Activated CD4-positive, alpha-beta T cell treated with anti-CD3 and anti-CD28 coated beads for 36 hours (primary cell): ENCODE results near the gene ETV5. TPM values are rescaled to one million over a fixed set of nuclear protein-coding genes. Genes with fewer than 3 reads are reported as not detected.

Source experiments
- ATAC-seq: fragments of 200-7000 bp; cut with Tn5 transposase; one replicate; pipeline ENCODE4 v1.10.0; 2021; ENCODE audit warnings: mild to moderate bottlenecking, moderate library complexity
- CTCF ChIA-PET: fragments of 350-600 bp; sonication (Branson Sonifier 250); formaldehyde crosslinking; loops from one replicate; lab custom pipeline; 2021; ENCODE audit warnings: antibody characterized with exemption; lab: Charles Lee
- POLR2A ChIA-PET: fragments of 350-600 bp; sonication (Branson Sonifier 250); formaldehyde crosslinking; loops from one replicate; lab custom pipeline; 2021; ENCODE audit warnings: antibody characterized with exemption, inconsistent platforms; lab: Charles Lee
- DNase-seq: peaks from one replicate; pipeline ENCODE4 v3.0.0-alpha.2; 2020
- H3K27ac Mint-ChIP-seq: one replicate; pipeline ENCODE4 v1.8.0; 2021; ENCODE audit warnings: mixed read lengths
- H3K27me3 Mint-ChIP-seq: one replicate; pipeline ENCODE4 v1.8.0; 2021; ENCODE audit warnings: mixed read lengths
- H3K36me3 Mint-ChIP-seq: one replicate; pipeline ENCODE4 v1.8.0; 2021; ENCODE audit warnings: low read depth, mixed read lengths
- H3K4me1 Mint-ChIP-seq: one replicate; pipeline ENCODE4 v1.8.0; 2021; ENCODE audit warnings: mixed read lengths
- H3K4me3 Mint-ChIP-seq: one replicate; pipeline ENCODE4 v1.8.0; 2021; ENCODE audit warnings: mild to moderate bottlenecking, moderate library complexity, mixed read lengths
- H3K9me3 Mint-ChIP-seq: one replicate; pipeline ENCODE4 v1.8.0; 2021; ENCODE audit warnings: low read depth, mixed read lengths
- intact Hi-C, 2 experiments: fragments of 100-400 bp; cut with DNase I in 1 of 2; cut with micrococcal nuclease in 1 of 2; formaldehyde crosslinking; loops; one replicate each; pipeline versions ENCODE4 v1.14.2 to v1.15.1; 2022 to 2024; cut with DNase I, micrococcal nuclease
- total RNA-seq, 2 experiments: library from RNA; stranded (reverse); gene quantifications; one replicate each; pipeline ENCODE4 v1.2.3, GENCODE V29; 2021

The ETV5 gene
- total RNA-seq, 2 experiments from 2014 or later: 0.83 to 1.4 TPM

GRCh38 chr3:186108106-186108940 is 566 bp downstream of the ETV5 start:
- H3K27ac Mint-ChIP-seq: no peak overlapping the region
- DNase-seq (peak; percentile 55), ATAC-seq (no peak)
- ChIA-PET CTCF (interaction anchor here (0.6 to 2.2 kb wide), 2 partner anchors 165 to 501 kb away, joined by 3 to 8 read pairs; no protein-coding TSS in a partner anchor), POLR2A (interaction anchor here (0.5 to 1.0 kb wide), 3 partner anchors 41 to 462 kb away, joined by 3 to 6 read pairs (median 4); partner anchors contain the start of gene DNAJB11)
- peaks cover 37% of the 10 kb centered on the region for H3K4me1 Mint-ChIP-seq
- H3K27me3 Mint-ChIP-seq: peaks cover 65% of the 10 kb centered on the region
- intact Hi-C loops: loop anchor here (2.0 to 10.0 kb wide), 11 partner anchors 129 to 774 kb away; partner anchors contain the start of genes TBCCD1 (in 2 of the 2), EIF4A2 (in 1 of the 2), IGF2BP2 (in 1 of the 2) and RFC4 (in 1 of the 2)
- H3K9me3 Mint-ChIP-seq: no peaks in the 10 kb centered on the region
- peak overlapping the region; percentile 73 for H3K4me3 Mint-ChIP-seq
- H3K36me3 Mint-ChIP-seq: no peaks in the 10 kb centered on the region

DNA sequence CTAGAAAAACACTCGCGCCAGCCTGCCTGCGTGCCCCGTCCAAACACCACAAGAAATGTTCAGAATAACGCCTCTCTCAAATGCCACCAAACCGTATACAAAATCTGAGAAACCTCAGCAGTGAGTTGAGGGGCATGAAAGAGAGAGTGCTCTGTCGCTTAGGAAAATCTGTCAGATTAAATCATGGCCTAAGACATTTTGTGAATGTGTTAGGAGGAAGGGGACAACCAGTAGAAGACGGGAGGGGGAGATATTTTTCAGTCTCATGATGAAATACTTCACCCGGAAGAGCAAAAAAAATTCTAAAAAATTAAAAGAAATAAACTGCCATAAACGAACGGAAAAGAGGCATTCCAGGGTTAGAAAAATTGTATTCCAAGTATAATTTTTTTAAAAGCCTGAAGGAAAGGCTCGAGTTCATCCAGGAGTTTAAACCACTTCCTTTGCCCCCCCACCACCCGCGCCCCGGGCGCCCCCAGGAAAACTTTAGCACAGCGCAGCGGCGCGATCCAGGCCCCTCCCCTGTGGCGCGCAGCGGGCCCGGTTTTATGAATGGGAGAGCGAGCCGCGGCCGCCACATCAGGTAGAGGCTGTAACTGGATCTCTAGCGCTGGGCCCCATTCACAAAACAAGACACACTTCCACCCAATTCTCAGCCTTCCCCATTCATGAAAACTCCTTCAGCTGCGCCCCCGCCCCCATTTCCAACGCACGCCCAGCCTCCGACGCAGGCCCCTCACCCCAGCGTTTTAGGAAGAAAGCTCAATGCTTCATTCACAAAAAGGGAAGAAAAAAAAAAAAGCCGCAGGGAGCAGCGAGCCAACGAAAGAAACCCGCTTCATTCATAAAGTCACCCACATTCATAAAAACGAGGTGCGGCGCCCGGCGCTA is 1.4 kb downstream of the ETV5 start:
- H3K9me3 Mint-ChIP-seq: no peaks in the 10 kb centered on the region
- POLR2A ChIA-PET: interaction anchor here (0.5 to 1.0 kb wide), 2 partner anchors 40 to 463 kb away, joined by 3 to 6 read pairs; partner anchors contain the start of gene DNAJB11
- H3K27me3 Mint-ChIP-seq: peaks cover 63% of the 10 kb centered on the region
- intact Hi-C loops: loop anchor here (2.0 to 10.0 kb wide), 11 partner anchors 130 to 775 kb away; partner anchors contain the start of genes TBCCD1 (in 2 of the 2), EIF4A2 (in 1 of the 2), IGF2BP2 (in 1 of the 2) and RFC4 (in 1 of the 2)
- H3K4me3 Mint-ChIP-seq: peak overlapping the region; percentile 73
- DNase-seq (peak; percentile 77), ATAC-seq (peak; percentile 14)
- CTCF ChIA-PET: interaction anchor here (2.2 kb wide), 1 partner anchor 164 kb away, joined by 8 read pairs; no protein-coding TSS in a partner anchor
- H3K36me3 Mint-ChIP-seq: no peaks in the 10 kb centered on the region
- peak overlapping the region; percentile 39 for H3K27ac Mint-ChIP-seq
- peaks cover 37% of the 10 kb centered on the region for H3K4me1 Mint-ChIP-seq

DNA sequence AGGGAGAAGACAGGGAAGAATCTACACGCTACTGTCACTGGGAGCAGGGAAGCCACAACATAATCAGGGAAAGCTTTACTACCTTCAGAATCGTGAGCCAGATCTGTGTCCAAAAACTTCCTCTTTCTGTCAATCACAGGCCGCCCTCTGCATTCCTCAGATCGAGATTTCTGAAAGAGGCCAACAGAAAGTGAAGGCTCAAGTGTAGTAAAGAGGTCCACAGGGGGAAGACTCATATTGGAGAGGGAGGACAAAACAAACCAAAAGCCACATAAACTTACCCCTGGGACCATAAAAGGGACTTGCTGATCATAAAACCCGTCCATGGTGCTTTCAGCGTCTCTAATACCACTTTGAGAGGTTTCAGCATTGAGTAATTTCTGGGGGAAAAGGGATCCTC is 3.3 kb downstream of the ETV5 start:
- ChIA-PET POLR2A (no interaction called here), CTCF (no interaction called here)
- DNase-seq: no peak
- ATAC-seq: no peak
- no peaks in the 10 kb centered on the region for H3K36me3 Mint-ChIP-seq
- H3K9me3 Mint-ChIP-seq: no peaks in the 10 kb centered on the region
- H3K27me3 Mint-ChIP-seq: peaks cover 52% of the 10 kb centered on the region
- peaks cover 24% of the 10 kb centered on the region for H3K4me1 Mint-ChIP-seq
- intact Hi-C loops: loop anchor here (5.0 to 10.0 kb wide), 6 partner anchors 128 to 702 kb away; partner anchors contain the start of genes IGF2BP2 (in 1 of the 2) and RFC4 (in 1 of the 2)
- H3K27ac Mint-ChIP-seq: no peak overlapping the region
- no peak overlapping the region for H3K4me3 Mint-ChIP-seq

GRCh38 chr3:186102687-186103086 is 6.2 kb downstream of the ETV5 start:
- DNase-seq (no peak), ATAC-seq (no peak)
- CTCF ChIA-PET: interaction anchor here (0.6 kb wide), 1 partner anchor 813 kb away, joined by 3 read pairs; no protein-coding TSS in a partner anchor
- Mint-ChIP-seq H3K27ac (no peak overlapping the region), H3K36me3 (no peaks in the 10 kb centered on the region), H3K4me3 (no peak overlapping the region), H3K27me3 (peaks cover 58% of the 10 kb centered on the region), H3K4me1 (peaks cover 12% of the 10 kb centered on the region), H3K9me3 (no peaks in the 10 kb centered on the region)
- POLR2A ChIA-PET: no interaction called here
- intact Hi-C loops: loop anchor here in 1 of 2 experiments (10.0 kb wide), 1 partner anchor 432 kb away; no protein-coding TSS in a partner anchor

DNA sequence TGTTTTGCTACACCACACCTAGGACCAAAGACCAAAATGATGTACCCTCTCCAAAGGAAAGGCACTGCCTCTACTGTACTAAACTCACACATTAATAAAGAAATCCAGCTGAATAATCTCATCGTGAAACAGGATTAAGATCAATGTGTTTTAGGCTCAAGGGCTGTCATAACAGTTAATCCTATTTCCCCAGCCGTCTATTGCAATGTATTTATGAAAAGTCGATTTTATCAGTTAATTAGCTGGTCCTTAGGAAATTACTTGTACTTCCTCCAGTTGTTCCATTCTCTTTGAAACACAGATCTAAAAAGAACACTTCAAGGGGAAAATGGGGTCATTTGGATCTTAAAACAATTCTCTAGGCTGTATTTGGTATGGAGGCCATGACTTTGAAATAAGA is 8.5 kb downstream of the ETV5 start:
- ATAC-seq: no peak
- ChIA-PET CTCF (interaction anchor here (0.5 to 0.8 kb wide), 3 partner anchors 100 to 751 kb away, joined by 3 to 4 read pairs (median 3); no protein-coding TSS in a partner anchor), POLR2A (no interaction called here)
- Mint-ChIP-seq H3K36me3 (no peaks in the 10 kb centered on the region), H3K27me3 (peaks cover 58% of the 10 kb centered on the region), H3K9me3 (no peaks in the 10 kb centered on the region), H3K4me3 (no peak overlapping the region), H3K4me1 (peaks cover 6% of the 10 kb centered on the region), H3K27ac (no peak overlapping the region)
- no peak for DNase-seq
- intact Hi-C loops: loop anchor here in 1 of 2 experiments (10.0 kb wide), 1 partner anchor 434 kb away; no protein-coding TSS in a partner anchor

DNA sequence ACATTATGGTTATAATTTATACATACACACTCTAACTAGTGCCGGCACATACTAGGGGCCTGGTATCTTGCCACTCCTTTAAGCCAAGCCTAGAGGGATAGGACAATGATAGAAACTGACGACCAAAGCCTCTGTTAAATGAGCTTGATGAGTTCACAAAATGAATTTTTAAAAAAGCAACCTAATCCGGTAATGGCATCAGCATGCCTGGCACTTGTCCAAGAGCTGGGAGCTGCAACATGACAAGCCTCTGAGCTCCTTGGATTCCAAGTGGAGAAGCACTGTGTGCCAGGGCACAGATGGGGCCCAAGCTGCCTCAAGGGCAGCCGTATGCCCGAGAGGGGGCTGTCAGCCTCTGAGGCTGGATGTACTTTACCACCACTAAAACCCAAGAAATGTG is 9.7 kb downstream of the ETV5 start:
- Mint-ChIP-seq H3K36me3 (no peaks in the 10 kb centered on the region), H3K27me3 (peaks cover 59% of the 10 kb centered on the region), H3K27ac (no peak overlapping the region), H3K4me3 (no peak overlapping the region), H3K9me3 (no peaks in the 10 kb centered on the region), H3K4me1 (peaks cover 6% of the 10 kb centered on the region)
- ChIA-PET POLR2A (interaction anchor here (0.6 kb wide), 2 partner anchors 18 to 243 kb away, joined by 5 to 8 read pairs; no protein-coding TSS in a partner anchor), CTCF (no interaction called here)
- ATAC-seq (no peak), DNase-seq (no peak)
- intact Hi-C loops: loop anchor here in 1 of 2 experiments (2.0 kb wide), 1 partner anchor 60 kb away; no protein-coding TSS in a partner anchor

DNA sequence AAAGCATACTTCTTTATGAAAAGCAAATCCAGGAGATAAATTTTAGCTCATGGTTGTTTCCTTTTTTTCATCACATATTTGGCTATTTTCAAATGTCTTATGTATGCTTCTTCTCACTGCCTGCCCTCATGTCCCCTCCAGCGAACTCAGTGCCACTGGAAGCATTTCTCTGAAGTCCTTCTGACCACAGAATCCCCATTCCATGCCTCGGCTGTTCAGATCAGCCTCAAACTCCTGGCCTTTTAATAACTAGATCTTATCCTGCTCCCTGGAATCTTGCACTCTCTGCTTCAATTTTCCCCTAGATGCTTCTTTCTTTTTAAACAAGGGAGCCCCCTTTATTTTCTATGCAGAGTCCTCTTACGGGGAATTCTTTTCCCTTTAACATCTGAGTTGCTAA is 10.1 kb downstream of the ETV5 start:
- ChIA-PET POLR2A (no interaction called here), CTCF (no interaction called here)
- Mint-ChIP-seq H3K4me1 (peaks cover 5% of the 10 kb centered on the region), H3K27ac (no peak overlapping the region), H3K27me3 (peaks cover 62% of the 10 kb centered on the region), H3K9me3 (no peaks in the 10 kb centered on the region), H3K4me3 (no peak overlapping the region), H3K36me3 (no peaks in the 10 kb centered on the region)
- DNase-seq (no peak), ATAC-seq (no peak)
- intact Hi-C loops: loop anchor here in 1 of 2 experiments (2.0 kb wide), 1 partner anchor 60 kb away; no protein-coding TSS in a partner anchor

GRCh38 chr3:186097663-186098451 is 11.0 kb downstream of the ETV5 start:
- Mint-ChIP-seq H3K4me1 (peaks cover 3% of the 10 kb centered on the region), H3K9me3 (no peaks in the 10 kb centered on the region), H3K4me3 (no peak overlapping the region), H3K36me3 (no peaks in the 10 kb centered on the region), H3K27ac (no peak overlapping the region), H3K27me3 (peaks cover 62% of the 10 kb centered on the region)
- ChIA-PET POLR2A (interaction anchor here (0.6 kb wide), 1 partner anchor 162 kb away, joined by 3 read pairs; no protein-coding TSS in a partner anchor), CTCF (interaction anchor here (0.6 to 0.8 kb wide), 4 partner anchors 86 to 1185 kb away, joined by 3 to 7 read pairs (median 4); no protein-coding TSS in a partner anchor)
- DNase-seq (peak; percentile 11), ATAC-seq (peak; percentile 60)
- intact Hi-C loops: loop anchor here in 1 of 2 experiments (2.0 kb wide), 1 partner anchor 59 kb away; no protein-coding TSS in a partner anchor

GRCh38 chr3:186097317-186097662 is 11.6 kb downstream of the ETV5 start:
- Mint-ChIP-seq H3K9me3 (no peaks in the 10 kb centered on the region), H3K4me1 (peaks cover 3% of the 10 kb centered on the region), H3K27me3 (peaks cover 62% of the 10 kb centered on the region), H3K27ac (no peak overlapping the region), H3K4me3 (no peak overlapping the region), H3K36me3 (no peaks in the 10 kb centered on the region)
- POLR2A ChIA-PET: no interaction called here
- ATAC-seq: no peak
- intact Hi-C loops: no loop called here
- CTCF ChIA-PET: interaction anchor here (0.6 to 1.4 kb wide), 5 partner anchors 86 to 1186 kb away, joined by 3 to 7 read pairs (median 4); no protein-coding TSS in a partner anchor
- DNase-seq: no peak

GRCh38 chr3:186096290-186096689 is 12.6 kb downstream of the ETV5 start:
- CTCF ChIA-PET: interaction anchor here (1.4 kb wide), 1 partner anchor 146 kb away, joined by 4 read pairs; no protein-coding TSS in a partner anchor
- Mint-ChIP-seq H3K27ac (no peak overlapping the region), H3K27me3 (peaks cover 58% of the 10 kb centered on the region), H3K4me3 (no peak overlapping the region), H3K9me3 (no peaks in the 10 kb centered on the region), H3K36me3 (no peaks in the 10 kb centered on the region), H3K4me1 (peaks cover 3% of the 10 kb centered on the region)
- no peak for ATAC-seq
- intact Hi-C loops: no loop called here
- POLR2A ChIA-PET: interaction anchor here (0.7 kb wide), 1 partner anchor 597 kb away, joined by 3 read pairs; no protein-coding TSS in a partner anchor
- DNase-seq: no peak
